ACC112 (cell line): ENCODE measurements around the gene RALGPS1.

Experiments
- H2AFZ ChIP-seq: fragments of 200-600 bp; sonication (generic); one replicate; pipeline ENCODE4 v1.6.0; 2017; ENCODE audit warnings: antibody characterized with exemption, low read length; ENCODE audit not compliant: unreplicated experiment
- H3K27ac ChIP-seq: fragments of 200-600 bp; sonication (generic); 2 replicates; pipeline ENCODE4 v1.5.1; 2014; ENCODE audit warnings: low read depth, mild to moderate bottlenecking, antibody characterized with exemption, low read length, moderate library complexity
- H3K27me3 ChIP-seq: fragments of 200-600 bp; sonication (generic); 2 replicates; pipeline ENCODE4 v1.6.1; 2014; ENCODE audit warnings: mild to moderate bottlenecking, antibody characterized with exemption, low read length, moderate library complexity, mixed read lengths; ENCODE audit not compliant: insufficient read depth
- H3K36me3 ChIP-seq: fragments of 200-600 bp; sonication (generic); 2 replicates; pipeline ENCODE4 v1.6.1; 2016; ENCODE audit warnings: mild to moderate bottlenecking, antibody characterized with exemption, low read length, moderate library complexity, mixed read lengths; ENCODE audit not compliant: insufficient read depth
- H3K4me1 ChIP-seq: fragments of 200-600 bp; sonication (generic); one replicate; pipeline ENCODE4 v1.6.1; 2016; ENCODE audit warnings: low read length, mixed read lengths; ENCODE audit not compliant: insufficient read depth, unreplicated experiment, control insufficient read depth
- H3K4me3 ChIP-seq: fragments of 200-600 bp; sonication (generic); 2 replicates; pipeline ENCODE4 v1.5.1; 2014; ENCODE audit warnings: mild to moderate bottlenecking, low read depth, low read length
- H3K79me2 ChIP-seq: fragments of 200-600 bp; sonication (generic); one replicate; pipeline ENCODE4 v1.6.0; 2016; ENCODE audit warnings: low read length; ENCODE audit not compliant: control insufficient read depth, unreplicated experiment, insufficient read depth

Gene RALGPS1

GRCh38 chr9:127195976-127196825 lies 281.6 kb downstream of the RALGPS1 start:
- Histone ChIP-seq H3K27me3 (no peaks in the 10 kb centered on the region), H3K79me2 (no peaks in the 10 kb centered on the region), H2AFZ (no peak overlapping the region), H3K4me3 (no peak overlapping the region), H3K4me1 (peaks cover 2% of the 10 kb centered on the region), H3K36me3 (no peaks in the 10 kb centered on the region), H3K27ac (no peak overlapping the region)

DNA sequence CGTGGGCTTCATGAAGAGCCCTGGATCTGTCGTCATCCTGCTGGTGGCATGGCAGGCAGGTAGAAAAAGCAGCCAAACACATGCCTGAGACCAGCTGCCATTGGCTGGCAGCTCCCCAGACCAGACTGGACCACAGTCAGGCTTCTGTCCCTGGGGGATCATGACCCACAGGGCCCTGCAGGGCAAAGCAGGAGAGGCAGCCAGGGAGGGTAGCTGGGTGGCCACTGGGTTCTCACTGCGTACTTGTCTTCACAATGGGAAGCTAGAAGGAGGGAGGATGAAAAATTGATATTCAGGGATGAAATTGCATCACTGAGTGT lies 282.2 kb downstream of the RALGPS1 start:
- H3K27ac ChIP-seq: no peak overlapping the region
- no peak overlapping the region for H2AFZ ChIP-seq
- no peaks in the 10 kb centered on the region for H3K36me3 ChIP-seq
- H3K79me2 ChIP-seq: no peaks in the 10 kb centered on the region
- no peaks in the 10 kb centered on the region for H3K27me3 ChIP-seq
- H3K4me1 ChIP-seq: no peaks in the 10 kb centered on the region
- H3K4me3 ChIP-seq: no peak overlapping the region

- no peak overlapping the region for H3K27ac ChIP-seq
- H2AFZ ChIP-seq: no peak overlapping the region
- no peaks in the 10 kb centered on the region for H3K4me1 ChIP-seq
- H3K27me3 ChIP-seq: no peaks in the 10 kb centered on the region
- no peaks in the 10 kb centered on the region for H3K36me3 ChIP-seq
- H3K4me3 ChIP-seq: no peak overlapping the region
- H3K79me2 ChIP-seq: no peaks in the 10 kb centered on the region
Measured at GRCh38 chr9:127197186-127197860, 282.7 kb downstream of the RALGPS1 start.

GRCh38 chr9:127197861-127198430 lies 283.4 kb downstream of the RALGPS1 start:
- no peaks in the 10 kb centered on the region for H3K27me3 ChIP-seq
- no peaks in the 10 kb centered on the region for H3K79me2 ChIP-seq
- no peak overlapping the region for H3K27ac ChIP-seq
- no peaks in the 10 kb centered on the region for H3K4me1 ChIP-seq
- no peak overlapping the region for H2AFZ ChIP-seq
- H3K36me3 ChIP-seq: no peaks in the 10 kb centered on the region
- no peak overlapping the region for H3K4me3 ChIP-seq

- Histone ChIP-seq H2AFZ (no peak overlapping the region), H3K79me2 (no peaks in the 10 kb centered on the region), H3K4me3 (no peak overlapping the region), H3K27me3 (no peaks in the 10 kb centered on the region), H3K4me1 (no peaks in the 10 kb centered on the region), H3K27ac (no peak overlapping the region), H3K36me3 (no peaks in the 10 kb centered on the region)
Measured at GRCh38 chr9:127198587-127198986, 284.0 kb downstream of the RALGPS1 start.

DNA sequence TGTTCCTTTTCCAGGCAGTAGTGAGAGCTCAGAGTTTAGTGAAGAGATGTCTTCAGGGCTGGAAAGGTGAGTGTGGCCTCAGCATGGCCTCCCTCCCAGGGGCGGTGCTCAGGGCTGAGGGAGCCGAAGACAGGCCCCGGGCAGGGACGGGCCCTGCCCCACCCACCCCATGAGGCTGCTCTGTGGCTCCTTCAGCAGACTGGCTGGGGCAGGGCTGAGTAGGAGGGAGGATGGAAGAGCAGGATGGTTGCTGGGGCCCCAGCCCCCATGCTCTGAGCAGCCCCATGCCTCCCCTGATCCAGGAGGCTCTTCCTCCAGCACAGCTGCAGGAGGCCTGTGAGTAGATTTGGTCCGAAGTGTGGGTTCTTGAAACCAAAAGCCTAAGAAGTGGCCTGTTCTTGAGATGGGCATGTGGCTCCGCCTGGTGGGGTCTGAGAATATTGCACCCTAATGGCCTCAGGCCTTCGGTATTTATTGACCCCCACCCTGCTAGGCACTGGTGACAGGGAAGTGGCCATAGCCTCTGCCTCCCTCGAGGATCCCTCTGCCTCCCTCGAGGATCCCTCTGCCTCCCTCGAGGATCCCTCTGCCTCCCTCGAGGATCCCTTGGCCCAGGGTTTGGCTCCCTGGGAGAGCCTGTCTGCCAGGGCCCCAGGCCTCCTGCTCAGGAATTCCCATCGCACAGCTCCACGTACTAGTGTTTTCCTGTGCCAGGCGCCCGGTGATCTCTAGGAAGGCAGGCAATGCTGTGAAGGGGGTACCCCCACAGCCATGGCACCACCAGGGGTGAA lies 284.6 kb downstream of the RALGPS1 start:
- no peak overlapping the region for H2AFZ ChIP-seq
- H3K4me1 ChIP-seq: no peaks in the 10 kb centered on the region
- H3K79me2 ChIP-seq: no peaks in the 10 kb centered on the region
- no peak overlapping the region for H3K4me3 ChIP-seq
- H3K27me3 ChIP-seq: no peaks in the 10 kb centered on the region
- H3K36me3 ChIP-seq: no peaks in the 10 kb centered on the region
- H3K27ac ChIP-seq: no peak overlapping the region

GRCh38 chr9:127200106-127200862 lies 285.7 kb downstream of the RALGPS1 start:
- Histone ChIP-seq H3K27ac (no peak overlapping the region), H3K4me1 (no peaks in the 10 kb centered on the region), H2AFZ (no peak overlapping the region), H3K79me2 (no peaks in the 10 kb centered on the region), H3K27me3 (no peaks in the 10 kb centered on the region), H3K4me3 (no peak overlapping the region), H3K36me3 (no peaks in the 10 kb centered on the region)

GRCh38 chr9:127201071-127201541 lies 286.5 kb downstream of the RALGPS1 start:
- Histone ChIP-seq H3K4me3 (no peak overlapping the region), H2AFZ (no peak overlapping the region), H3K27ac (no peak overlapping the region), H3K79me2 (no peaks in the 10 kb centered on the region), H3K27me3 (no peaks in the 10 kb centered on the region), H3K4me1 (no peaks in the 10 kb centered on the region), H3K36me3 (no peaks in the 10 kb centered on the region)

DNA sequence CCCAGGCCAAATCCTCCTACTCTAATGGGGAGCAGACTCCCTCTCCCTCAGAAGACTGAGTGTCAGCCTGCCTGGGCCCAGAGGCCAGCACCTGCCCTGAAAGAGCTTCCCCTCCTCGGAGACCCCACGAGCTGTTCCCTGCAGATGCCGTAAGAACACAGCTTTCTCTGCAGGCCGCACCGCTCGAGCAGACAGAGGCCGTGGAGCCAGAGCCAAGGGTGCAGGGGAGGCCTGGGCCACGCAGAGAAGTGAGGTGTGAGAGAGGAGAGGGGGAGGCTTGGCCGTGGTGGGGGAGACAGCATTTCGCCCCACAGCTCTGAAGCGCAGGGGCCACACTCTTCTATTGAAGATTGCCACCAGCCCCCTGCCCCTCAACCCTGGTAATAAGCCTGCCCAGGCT lies 287.1 kb downstream of the RALGPS1 start:
- H3K36me3 ChIP-seq: no peaks in the 10 kb centered on the region
- no peak overlapping the region for H2AFZ ChIP-seq
- H3K27me3 ChIP-seq: no peaks in the 10 kb centered on the region
- no peaks in the 10 kb centered on the region for H3K79me2 ChIP-seq
- no peak overlapping the region for H3K27ac ChIP-seq
- no peak overlapping the region for H3K4me3 ChIP-seq
- H3K4me1 ChIP-seq: no peaks in the 10 kb centered on the region
